Measurements from ENCODE around the gene PPIL1. TPM values are rescaled to one million over a fixed set of nuclear protein-coding genes. Genes with fewer than 3 reads are reported as not detected.

PPIL1 gene
- total RNA-seq, 1 experiment from 2014 or later: 72.0 TPM

- Histone ChIP-seq H3K27ac (ENCODE audit: low read depth, low read length, poor library complexity, severe bottlenecking) (no peak overlapping the region), H3K27me3 (replicated peaks; ENCODE audit: insufficient read depth, low read depth, low read length, poor library complexity) (peaks cover 4% of the 10 kb centered on the region), H3K4me1 (ENCODE audit: insufficient read depth, low read length, poor library complexity, severe bottlenecking) (peaks cover 5% of the 10 kb centered on the region), H3K9me3 (ENCODE audit: low read depth, low read length, poor library complexity, severe bottlenecking) (no peaks in the 10 kb centered on the region), H3K36me3 (ENCODE audit: insufficient read depth, low read length, poor library complexity, severe bottlenecking) (no peaks in the 10 kb centered on the region), H3K4me3 (ENCODE audit: low read depth, low read length, poor library complexity, severe bottlenecking) (no peak overlapping the region)
- intact Hi-C loops (cut with micrococcal nuclease; ENCODE audit: unreplicated experiment): no loop called here
- CTCF ChIA-PET: interaction anchor here (1.0 kb wide), 1 partner anchor 182 kb away, joined by 4 read pairs; no protein-coding TSS in a partner anchor
- DNase-seq (ENCODE audit: low spot score): no peak
- BruUV-seq (replicated peaks): no TSS peak
- POLR2A ChIA-PET (ENCODE audit: low non-redundant PET): no interaction called here
- TF ChIP-seq EZH2 (IDR thresholded peaks at IDR 0.05; ENCODE audit: borderline replicate concordance, low read depth, low read length, poor library complexity, severe bottlenecking): no peak
Measured at GRCh38 chr6:36836111-36837021, 38.2 kb downstream of the PPIL1 start.

GRCh38 chr6:36834576-36835341, 39.8 kb downstream of the PPIL1 start:
- Histone ChIP-seq H3K27ac (ENCODE audit: low read depth, low read length, poor library complexity, severe bottlenecking) (no peak overlapping the region), H3K36me3 (ENCODE audit: insufficient read depth, low read length, poor library complexity, severe bottlenecking) (no peaks in the 10 kb centered on the region), H3K4me1 (ENCODE audit: insufficient read depth, low read length, poor library complexity, severe bottlenecking) (peaks cover 5% of the 10 kb centered on the region), H3K4me3 (ENCODE audit: low read depth, low read length, poor library complexity, severe bottlenecking) (no peak overlapping the region), H3K9me3 (ENCODE audit: low read depth, low read length, poor library complexity, severe bottlenecking) (no peaks in the 10 kb centered on the region), H3K27me3 (replicated peaks; ENCODE audit: insufficient read depth, low read depth, low read length, poor library complexity) (peaks cover 4% of the 10 kb centered on the region)
- ChIA-PET POLR2A (ENCODE audit: low non-redundant PET) (no interaction called here), CTCF (interaction anchor here (0.7 kb wide), 1 partner anchor 145 kb away, joined by 4 read pairs; no protein-coding TSS in a partner anchor)
- intact Hi-C loops (cut with micrococcal nuclease; ENCODE audit: unreplicated experiment): no loop called here
- BruUV-seq (replicated peaks): no TSS peak
- DNase-seq (ENCODE audit: low spot score): no peak
- no peak for TF ChIP-seq EZH2 (IDR thresholded peaks at IDR 0.05; ENCODE audit: borderline replicate concordance, low read depth, low read length, poor library complexity, severe bottlenecking)
- TF ChIP-seq CTCF (conservative IDR thresholded peaks at IDR 0.05; ENCODE audit: low read depth, low read length): no peak

GRCh38 chr6:36833182-36833789, 41.3 kb downstream of the PPIL1 start:
- no peak for DNase-seq (ENCODE audit: low spot score)
- no TSS peak for BruUV-seq (replicated peaks)
- intact Hi-C loops (cut with micrococcal nuclease; ENCODE audit: unreplicated experiment): no loop called here
- TF ChIP-seq CTCF (conservative IDR thresholded peaks at IDR 0.05; ENCODE audit: low read depth, low read length) (no peak), EZH2 (IDR thresholded peaks at IDR 0.05; ENCODE audit: borderline replicate concordance, low read depth, low read length, poor library complexity, severe bottlenecking) (no peak)
- CTCF ChIA-PET: no interaction called here
- Histone ChIP-seq H3K27ac (ENCODE audit: low read depth, low read length, poor library complexity, severe bottlenecking) (no peak overlapping the region), H3K4me1 (ENCODE audit: insufficient read depth, low read length, poor library complexity, severe bottlenecking) (no peaks in the 10 kb centered on the region), H3K4me3 (ENCODE audit: low read depth, low read length, poor library complexity, severe bottlenecking) (no peak overlapping the region), H3K27me3 (replicated peaks; ENCODE audit: insufficient read depth, low read depth, low read length, poor library complexity) (no peaks in the 10 kb centered on the region), H3K36me3 (ENCODE audit: insufficient read depth, low read length, poor library complexity, severe bottlenecking) (no peaks in the 10 kb centered on the region), H3K9me3 (ENCODE audit: low read depth, low read length, poor library complexity, severe bottlenecking) (no peaks in the 10 kb centered on the region)
- POLR2A ChIA-PET (ENCODE audit: low non-redundant PET): no interaction called here
